Measurements from ENCODE around the gene OR7G1. TPM values are rescaled to one million over a fixed set of nuclear protein-coding genes. Genes with fewer than 3 reads are reported as not detected.

OR7G1 gene
- total RNA-seq, 1 experiment from 2014 or later = not detected

GRCh38 chr19:9107375-9107774 is 8.2 kb downstream of the OR7G1 start, which contains the start of gene OR7G2:
Gene OR7G2, minus strand, starts transcription at chr19:9107475. Its CDS starts 4,232 bp downstream, at chr19:9103243.
- Histone ChIP-seq H3K27me3 (ENCODE audit: insufficient read depth, low read length) (no peaks in the 10 kb centered on the region), H3K79me2 (ENCODE audit: insufficient read depth, low read length) (no peaks in the 10 kb centered on the region), H3K23me2 (ENCODE audit: insufficient read length, low read depth, low read length, poor library complexity, severe bottlenecking) (no peaks in the 10 kb centered on the region), H3K4me2 (ENCODE audit: insufficient read depth, insufficient read length, low read length) (no peak within 1 kb of the TSS), H2BK12ac (ENCODE audit: insufficient read length, low read depth, low read length) (no peak within 1 kb of the TSS), H2BK20ac (ENCODE audit: low read depth, low read length, poor library complexity, severe bottlenecking) (no peak within 1 kb of the TSS), H3K9ac (ENCODE audit: extremely low read depth, insufficient read length, low read length) (no peak within 1 kb of the TSS), H3K56ac (ENCODE audit: insufficient read length, low read depth, low read length) (no peak within 1 kb of the TSS), H4K20me1 (ENCODE audit: control insufficient read depth, insufficient read depth, insufficient read length) (no peaks in the 10 kb centered on the region), H4K8ac (replicated peaks; ENCODE audit: insufficient read length, low read depth, low read length) (no peak within 1 kb of the TSS), H3K18ac (ENCODE audit: insufficient read length, low read depth, low read length) (no peak within 1 kb of the TSS), H2BK15ac (ENCODE audit: low read depth, low read length) (no peak within 1 kb of the TSS), H4K91ac (ENCODE audit: insufficient read length, low read depth, low read length) (no peak within 1 kb of the TSS), H4K5ac (ENCODE audit: insufficient read length, low read depth, low read length) (no peak within 1 kb of the TSS), H2BK120ac (ENCODE audit: low read depth, low read length, poor library complexity, severe bottlenecking) (no peak within 1 kb of the TSS), H3K9me3 (ENCODE audit: control insufficient read depth, low read depth, low read length) (peaks cover 7% of the 10 kb centered on the region), H3T11ph (ENCODE audit: low read length) (no peak within 1 kb of the TSS), H3K27ac (ENCODE audit: insufficient read length, low read depth, low read length) (no peak within 1 kb of the TSS), H2AK5ac (ENCODE audit: insufficient read length, low read length) (no peak within 1 kb of the TSS), H2BK5ac (ENCODE audit: insufficient read length, low read length) (no peak within 1 kb of the TSS), H3K14ac (ENCODE audit: insufficient read depth, low read length) (no peak within 1 kb of the TSS), H2AFZ (ENCODE audit: low read length) (no peak within 1 kb of the TSS), H3K79me1 (ENCODE audit: insufficient read depth, low read depth, low read length, poor library complexity, severe bottlenecking) (no peaks in the 10 kb centered on the region), H3K23ac (ENCODE audit: insufficient read length, low read depth, low read length) (no peak within 1 kb of the TSS), H3K4me1 (ENCODE audit: insufficient read depth, low read length) (no peaks in the 10 kb centered on the region), H3K4ac (ENCODE audit: low read depth, low read length) (no peak within 1 kb of the TSS)
- WGBS (ENCODE audit: extremely low coverage, insufficient read length, low lambda C conversion rate) = no CpG with 5 or more reads among the region's 8 CpGs
- Mint-ChIP-seq H3K4me3 (no peak within 1 kb of the TSS), H3K36me3 (ENCODE audit: insufficient read depth in 1 of 3, low read depth in 3 of 3) (peaks cover 2 to 31% (median 8%) of the 10 kb centered on the region in 3 experiments), H3K27ac (no peak within 1 kb of the TSS), H3K27me3 (ENCODE audit: low read depth) (peaks cover 9% of the 10 kb centered on the region), H3K9me3 (peaks cover 63 to 86% of the 10 kb centered on the region in 2 experiments), H3K4me1 (no peaks in the 10 kb centered on the region)
- no peak for DNase-seq
- no peak for TF ChIP-seq CTCF (conservative IDR thresholded peaks at IDR 0.05)
